Limb (tissue), 2 donors: ENCODE measurements around the gene SLC19A2.
"Not testable (repeated sequence)": the region's sequence is repeated elsewhere in the genome, so short reads cannot be mapped to it uniquely, and the experiment has no call there.

Experiments
- DNase-seq, 2 donors: peaks; one replicate each; pipeline ENCODE4 v3.0.0-alpha.2; 2016; ENCODE audit errors: extremely low spot score in 2 of 2

The SLC19A2 gene

DNA sequence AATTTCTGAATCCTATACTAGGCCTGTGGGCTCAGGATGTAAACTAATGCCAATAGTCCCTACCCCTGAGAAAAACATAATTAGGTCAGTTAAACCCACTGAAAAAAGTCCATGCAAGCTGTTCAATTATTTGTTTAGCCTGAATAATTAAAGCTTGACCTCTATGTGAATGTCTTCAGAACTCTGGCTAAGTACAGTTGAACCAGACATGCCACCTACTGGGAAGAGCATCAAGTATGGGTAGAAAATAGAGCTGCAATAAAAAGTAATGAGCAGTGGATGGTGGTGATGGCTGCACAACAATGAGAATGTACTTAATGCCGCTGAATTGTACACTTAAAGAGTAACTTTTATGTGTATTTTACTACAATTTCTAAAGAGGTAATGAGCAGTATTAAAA lies 23.6 kb upstream of the SLC19A2 start:
- DNase-seq: no peak

DNA sequence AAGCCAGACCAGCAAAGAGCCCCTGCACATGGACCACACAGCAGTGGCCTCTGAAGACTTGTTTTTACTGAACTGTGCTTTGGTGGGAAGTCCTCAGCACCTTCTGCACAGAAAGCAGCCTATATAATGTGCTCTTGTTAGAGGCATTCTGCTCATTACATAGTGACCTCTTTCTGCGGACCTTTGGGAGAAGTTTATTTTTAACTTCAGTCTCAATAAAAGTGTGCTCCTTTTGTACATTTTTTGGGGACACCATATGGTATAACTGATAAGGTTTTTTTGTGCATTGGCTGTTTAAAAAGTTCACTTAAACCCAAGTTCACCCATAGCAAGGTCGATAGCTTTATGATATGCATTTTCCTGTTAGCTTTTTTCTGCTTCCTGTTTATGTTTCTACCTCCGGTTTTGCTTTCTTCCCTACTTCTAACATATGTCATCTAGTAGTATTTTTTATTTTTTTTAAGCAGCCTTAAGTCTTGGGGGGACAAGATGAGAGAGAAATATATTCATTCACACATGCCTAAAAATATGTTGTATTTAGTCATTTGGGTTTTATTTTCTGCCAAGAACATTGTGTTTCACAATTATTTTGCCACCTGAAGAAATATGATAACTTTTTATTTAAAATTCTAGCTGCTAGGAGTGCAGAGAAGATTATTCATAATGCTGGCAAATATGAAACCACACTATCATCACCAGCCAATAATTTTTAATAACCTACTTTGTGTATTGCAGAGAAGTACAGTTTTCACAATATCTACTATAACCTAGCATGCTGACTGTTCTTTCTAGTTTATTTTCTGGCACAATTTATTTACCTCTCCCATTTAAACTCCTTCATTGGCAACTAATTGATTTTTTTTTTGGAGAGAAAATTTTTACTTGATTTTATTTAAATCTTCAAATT lies 22.9 kb upstream of the SLC19A2 start:
- DNase-seq: no peak

GRCh38 chr1:169507413-169507812 lies 21.7 kb upstream of the SLC19A2 start:
- DNase-seq: no peak

DNA sequence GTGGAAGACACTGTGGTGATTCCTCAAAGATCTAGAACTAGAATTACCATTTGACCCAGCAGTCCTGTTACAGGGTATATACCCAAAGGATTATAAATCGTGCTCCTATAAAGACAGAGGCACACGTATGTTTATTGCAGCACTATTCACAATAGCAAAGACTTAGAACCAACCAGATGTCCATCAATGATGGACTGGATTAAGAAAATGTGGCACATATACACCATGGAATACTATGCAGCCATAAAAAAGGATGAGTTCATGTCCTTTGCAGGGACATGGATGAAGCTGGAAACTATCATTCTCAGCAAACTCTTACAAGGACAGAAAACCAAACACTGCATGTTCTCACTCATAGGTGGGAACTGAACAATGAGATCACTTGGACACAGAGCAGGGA lies 17.9 kb upstream of the SLC19A2 start:
- DNase-seq: not testable (repeated sequence)

DNA sequence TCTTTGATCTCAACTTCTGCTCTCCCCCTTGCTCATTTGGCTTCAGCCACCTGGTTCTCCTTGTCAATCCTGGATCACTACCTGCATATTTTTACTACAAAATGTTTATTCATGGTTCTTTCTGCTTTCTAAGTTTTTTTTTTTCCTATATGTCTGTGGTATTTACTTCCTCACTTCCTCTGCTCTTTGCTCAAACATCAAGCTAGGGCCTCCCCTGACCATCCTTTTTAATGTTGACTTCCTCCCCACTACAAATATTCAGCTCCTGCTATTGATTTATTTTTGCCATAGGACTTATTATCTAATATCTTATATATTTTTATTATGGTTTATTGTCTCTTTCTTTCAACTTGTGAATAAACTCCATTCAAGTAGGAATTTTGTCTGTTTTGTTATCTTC lies 14.1 kb upstream of the SLC19A2 start:
- no peak for DNase-seq

- DNase-seq: no peak
These were observed 11.6 kb upstream of the SLC19A2 start for GRCh38 chr1:169497317-169497716.

DNA sequence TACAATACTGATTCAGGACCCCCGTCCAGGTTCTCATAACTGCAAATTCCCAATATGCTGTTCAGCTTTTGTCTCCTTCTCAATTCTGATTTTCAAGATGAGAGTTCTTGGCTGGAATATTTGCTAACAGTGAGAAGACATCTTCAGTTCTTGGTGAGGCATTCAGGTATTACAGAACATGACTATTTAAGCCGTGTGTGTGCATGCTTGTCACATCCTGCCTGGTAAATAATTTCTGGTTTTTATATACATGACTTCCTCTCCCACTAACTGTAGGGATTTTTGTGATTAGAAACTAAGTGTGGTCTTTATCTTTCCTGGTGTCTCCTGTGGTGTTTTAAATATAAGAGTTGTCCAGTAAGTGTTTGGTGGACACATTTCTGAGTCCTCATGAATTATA lies 10.2 kb upstream of the SLC19A2 start:
- no peak for DNase-seq

GRCh38 chr1:169495046-169495775 lies 9.5 kb upstream of the SLC19A2 start:
- no peak for DNase-seq

DNA sequence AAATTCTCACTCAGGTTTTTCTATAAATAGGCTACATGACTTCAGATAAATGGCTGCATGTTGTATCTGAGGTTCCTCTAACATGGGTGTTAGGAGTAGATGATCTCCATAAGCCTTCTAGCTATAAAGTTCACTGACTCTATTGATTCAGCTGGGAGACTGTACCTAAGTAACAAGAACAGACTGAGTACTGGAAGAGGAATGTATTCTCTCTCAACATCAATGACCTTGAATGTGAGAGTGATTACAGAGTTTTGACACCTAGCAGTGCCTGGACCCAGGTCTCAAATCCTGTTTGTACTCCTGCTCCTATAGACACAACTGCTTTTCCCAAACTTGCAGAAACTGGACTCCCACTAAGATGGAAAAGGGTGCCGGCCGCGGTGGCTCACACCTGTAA lies 8.6 kb upstream of the SLC19A2 start:
- DNase-seq: no peak

GRCh38 chr1:169493251-169493650 lies 7.5 kb upstream of the SLC19A2 start:
- DNase-seq: no peak

- no peak for DNase-seq
These were observed 6.1 kb upstream of the SLC19A2 start for GRCh38 chr1:169491845-169492281.

DNA sequence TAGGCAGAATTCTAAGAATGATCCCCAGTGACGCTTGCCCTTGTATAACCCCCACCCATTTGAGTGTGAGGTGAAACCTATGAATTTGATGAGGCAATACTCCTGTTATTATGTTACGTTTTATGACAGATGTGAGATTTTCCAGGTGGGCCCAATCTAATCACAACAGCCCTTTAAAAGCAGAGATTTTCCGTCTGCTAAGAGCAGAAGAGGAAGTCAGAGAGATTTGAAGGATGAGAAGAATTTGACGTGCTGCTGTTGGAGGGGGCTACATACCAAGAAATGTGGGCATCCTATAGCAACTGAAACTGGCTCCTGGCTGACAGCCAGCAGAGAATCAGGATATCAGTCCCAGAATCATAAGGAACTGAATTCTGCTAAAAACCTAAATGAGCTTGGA lies 2.4 kb upstream of the SLC19A2 start:
- DNase-seq: no peak

- DNase-seq: no peak
These were observed 1.8 kb upstream of the SLC19A2 start for GRCh38 chr1:169487561-169487960.

DNA sequence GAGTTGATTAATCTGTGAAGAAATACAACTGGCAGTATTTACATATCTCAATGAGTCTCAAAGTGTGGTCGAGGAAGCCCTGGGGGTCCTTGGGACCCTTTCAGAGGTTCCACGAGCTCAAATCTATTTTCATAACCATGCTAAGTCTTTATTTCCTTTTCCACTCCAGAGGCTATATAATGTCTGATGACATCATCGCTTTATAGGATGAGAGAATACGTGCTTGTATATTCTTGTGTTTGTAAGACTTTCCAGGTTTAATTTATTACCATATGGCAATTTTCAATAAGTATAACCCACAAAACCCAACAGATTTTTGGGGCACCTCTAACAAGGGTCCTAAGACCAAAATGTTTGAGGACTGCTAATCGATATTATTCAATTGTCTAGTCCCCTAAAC lies 1.4 kb upstream of the SLC19A2 start:
- DNase-seq: no peak

- DNase-seq: peak in 1 of 2 donors; percentile 29
These were observed 722 bp upstream of the SLC19A2 start for GRCh38 chr1:169486281-169487051.

DNA sequence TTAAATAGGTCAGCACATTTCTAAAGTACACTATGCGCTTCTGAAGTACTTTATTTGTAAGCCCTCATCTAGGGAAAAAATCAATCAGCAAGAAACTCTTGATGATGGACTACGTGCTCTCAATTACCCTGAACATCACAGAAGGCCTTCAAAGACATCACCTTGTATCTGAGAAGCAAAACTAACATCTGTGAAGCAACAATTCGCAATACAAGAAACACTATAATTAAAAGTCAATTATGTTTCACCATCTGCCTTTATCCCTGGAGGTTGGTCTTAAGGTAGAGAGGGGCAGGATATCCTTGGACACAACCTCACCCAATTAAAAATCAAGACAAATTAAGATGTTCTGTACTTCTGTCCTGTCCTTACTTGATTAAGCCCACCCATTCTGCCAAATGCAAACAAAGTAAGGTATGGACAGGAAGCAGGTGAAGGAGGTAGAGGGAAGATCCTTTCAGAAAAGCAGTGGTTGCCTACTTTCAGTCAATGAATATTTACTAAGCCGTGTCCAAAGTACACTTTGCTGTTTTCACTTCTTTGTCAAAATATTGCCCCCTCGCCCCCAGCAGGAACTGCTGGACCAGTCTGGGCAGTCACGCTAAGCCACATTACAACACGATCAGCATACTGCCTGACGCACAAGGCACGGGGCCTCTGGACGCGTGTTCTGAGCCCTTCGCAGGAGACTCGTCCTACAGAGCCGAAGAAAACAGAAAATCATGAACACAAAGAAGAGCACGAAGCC lies 887 bp downstream of the SLC19A2 start:
- DNase-seq: peak in 1 of 2 donors; percentile 71

DNA sequence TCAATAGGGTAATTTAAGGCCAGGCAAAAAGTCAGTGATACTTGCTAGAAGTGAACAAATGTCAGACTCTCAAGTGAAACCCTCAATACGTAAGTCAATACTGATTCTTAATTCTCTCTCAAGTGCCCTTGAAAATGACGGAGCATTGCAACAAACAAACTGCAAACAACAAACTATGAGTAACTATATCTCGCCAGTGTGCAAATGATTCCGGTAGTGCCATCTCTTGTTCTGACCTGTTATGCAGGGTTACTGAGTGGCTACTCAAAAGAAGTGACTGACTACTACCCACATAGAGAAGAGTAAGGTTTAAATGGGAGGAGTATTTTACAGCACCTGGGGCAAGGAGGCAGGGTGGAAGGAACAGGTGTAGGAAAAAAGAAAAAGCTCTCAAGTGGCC lies 1.6 kb downstream of the SLC19A2 start:
- DNase-seq: no peak

DNA sequence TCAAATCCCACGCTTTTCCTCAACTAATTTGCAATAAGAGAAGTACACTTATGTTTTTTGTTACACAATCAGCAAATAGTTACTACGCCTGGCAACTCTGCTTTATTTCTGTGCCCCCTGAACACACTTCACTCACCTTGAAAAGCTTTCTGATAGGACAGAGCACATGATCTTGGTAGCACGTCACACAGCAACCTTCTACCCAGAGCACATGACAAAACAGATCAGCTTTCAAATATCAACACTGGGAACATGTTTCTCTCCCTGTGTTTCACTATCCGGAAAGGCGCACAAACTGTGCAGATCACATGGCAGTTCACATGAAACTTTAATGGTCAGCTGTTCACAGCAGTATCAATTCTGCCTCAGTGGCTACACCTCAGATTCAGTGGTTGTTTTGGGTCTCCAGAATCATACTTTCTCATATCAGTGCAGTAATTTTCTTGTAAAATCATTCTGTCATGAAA lies 2.2 kb downstream of the SLC19A2 start:
- DNase-seq: no peak

DNA sequence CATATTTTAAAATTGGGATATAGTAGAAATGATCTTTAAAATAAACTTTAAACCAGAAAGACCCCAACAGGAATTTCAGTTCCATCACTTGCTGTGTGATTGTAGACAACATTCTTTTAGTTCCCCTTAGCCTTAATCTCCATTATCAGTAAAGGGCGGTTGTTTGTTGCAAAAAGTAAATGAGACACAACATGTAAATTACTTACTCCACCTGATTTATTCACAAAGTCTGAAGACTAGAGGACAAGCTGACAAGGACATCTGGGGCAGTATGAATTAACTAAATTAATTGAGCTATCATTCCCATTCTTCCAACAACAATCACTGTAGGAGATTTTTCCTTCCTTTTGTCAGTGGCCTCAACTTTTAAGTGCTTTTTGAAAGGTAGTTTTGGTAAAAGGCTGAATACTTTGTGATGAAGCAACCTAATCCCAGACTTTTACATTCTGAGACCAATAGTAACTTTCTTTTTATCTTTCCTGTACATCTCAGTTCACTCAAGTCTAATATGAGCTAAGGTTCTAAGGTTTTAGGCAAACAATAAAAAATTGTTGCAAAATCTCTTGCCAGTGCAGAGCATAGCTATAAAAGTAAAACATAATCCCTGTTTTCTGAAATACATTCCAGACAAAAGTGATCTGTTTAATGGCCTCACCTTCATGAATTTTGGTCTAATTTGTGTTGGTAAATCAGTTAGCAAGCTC lies 6.2 kb downstream of the SLC19A2 start:
- no peak for DNase-seq

GRCh38 chr1:169478094-169478672 lies 7.6 kb downstream of the SLC19A2 start:
- no peak for DNase-seq
